GM13977 (cell line): ENCODE data around the gene EIF4G3.

Source experiments
- DNase-seq: peaks from one replicate; pipeline ENCODE4 v3.0.0; 2012; ENCODE audit warnings: low spot score
- CTCF ChIP-seq: IDR thresholded peaks from 2 replicates; pipeline ENCODE4 v1.5.1; 2012; ENCODE audit warnings: mild to moderate bottlenecking, control low read depth; ENCODE audit not compliant: insufficient read depth; ENCODE audit errors: extremely low read depth, missing control alignments
- in situ Hi-C: fragments of 300-500 bp; cut with MboI; formaldehyde crosslinking; loops from one replicate; pipeline ENCODE4 v1.12.0; 2022; ENCODE audit warnings: low sequenced_read_pairs, low pct_unique_long_range_greater_than_20kb, mixed read lengths, inconsistent platforms; ENCODE audit not compliant: unreplicated experiment

The EIF4G3 gene

GRCh38 chr1:20975668-20976067, 201.0 kb downstream of the EIF4G3 start:
- in situ Hi-C loops, result loop anchor here (25.0 kb wide), 1 partner anchor 212 kb away; the partner anchor contains the start of gene EIF4G3
- no peak for TF ChIP-seq CTCF
- no peak for DNase-seq

GRCh38 chr1:20974951-20975350, 201.7 kb downstream of the EIF4G3 start:
- DNase-seq, result no peak
- no peak for TF ChIP-seq CTCF
- in situ Hi-C loops, result loop anchor here (25.0 kb wide), 1 partner anchor 212 kb away; the partner anchor contains the start of gene EIF4G3

- in situ Hi-C loops, result no loop called here
- no peak for TF ChIP-seq CTCF
- no peak for DNase-seq
Measured at GRCh38 chr1:20974069-20974468, 202.6 kb downstream of the EIF4G3 start.

- no peak for TF ChIP-seq CTCF
- in situ Hi-C loops, result no loop called here
- no peak for DNase-seq
Measured at GRCh38 chr1:20972855-20973254, 203.8 kb downstream of the EIF4G3 start.

GRCh38 chr1:20964540-20965484, 211.9 kb downstream of the EIF4G3 start:
- in situ Hi-C loops, result no loop called here
- DNase-seq, result peak; percentile 23
- TF ChIP-seq CTCF, result no peak

- in situ Hi-C loops, result no loop called here
- no peak for DNase-seq
Measured at GRCh38 chr1:20962576-20963258, 214.0 kb downstream of the EIF4G3 start.

More at GRCh38 chr1:20962576-20963258, 214.0 kb downstream of the EIF4G3 start:
- TF ChIP-seq CTCF, result no peak
